Measurements from ENCODE around the gene NMUR2.

NMUR2 gene

GRCh38 chr5:152389208-152389849 lies 15.8 kb downstream of the NMUR2 start:
- in situ Hi-C loops (cut with MboI; ENCODE audit: low sequenced_read_pairs), result no loop called here
- H3K4me1 ChIP-seq, result no peaks in the 10 kb centered on the region
- H3K36me3 ChIP-seq (replicated peaks), result no peaks in the 10 kb centered on the region
- no peaks in the 10 kb centered on the region for H3K9me3 ChIP-seq
- no peak for DNase-seq (ENCODE audit: low spot score in 2 of 2)
- H3K27me3 ChIP-seq (ENCODE audit: low read depth), result no peaks in the 10 kb centered on the region
- H3K4me3 ChIP-seq, result no peak overlapping the region

GRCh38 chr5:152388610-152389009 lies 16.5 kb downstream of the NMUR2 start:
- Histone ChIP-seq H3K27me3 (ENCODE audit: low read depth) (no peaks in the 10 kb centered on the region), H3K4me3 (no peak overlapping the region), H3K36me3 (replicated peaks) (no peaks in the 10 kb centered on the region), H3K4me1 (no peaks in the 10 kb centered on the region), H3K9me3 (no peaks in the 10 kb centered on the region)
- peak in 1 of 2 experiments; percentile 20 for DNase-seq (ENCODE audit: low spot score in 2 of 2)
- in situ Hi-C loops (cut with MboI; ENCODE audit: low sequenced_read_pairs), result no loop called here

DNA sequence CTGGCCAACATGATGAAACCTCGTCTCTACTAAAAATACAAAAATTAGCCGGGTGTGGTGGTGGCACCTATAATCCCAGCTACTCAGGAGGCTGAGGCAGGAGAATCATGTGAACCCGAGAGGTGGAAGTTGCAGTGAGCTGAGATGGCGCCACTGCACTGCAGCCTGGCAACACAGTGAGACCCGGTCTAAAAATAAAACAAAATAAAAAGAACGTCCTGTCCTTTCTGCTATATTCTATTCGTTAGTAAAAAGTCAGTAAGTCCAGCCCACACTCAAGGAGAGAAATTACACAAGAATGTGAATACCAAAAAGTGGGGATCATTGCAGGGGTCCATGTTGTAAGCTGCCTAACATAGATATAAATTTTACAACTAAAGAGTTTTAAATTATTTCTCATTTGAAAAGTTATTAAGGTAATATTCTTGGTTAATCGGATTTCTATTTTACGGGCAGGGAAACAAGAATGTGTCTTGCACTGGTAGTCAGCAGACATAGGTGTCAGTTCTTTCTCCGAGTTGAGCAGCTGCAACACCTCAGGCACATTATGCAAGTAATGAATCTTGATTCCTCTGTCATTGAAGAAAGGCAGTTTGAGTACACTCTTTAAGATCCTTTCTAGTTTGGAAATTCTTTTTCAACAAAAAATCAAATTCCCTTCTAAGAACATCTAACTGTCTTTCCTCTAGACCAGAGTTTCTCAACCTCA lies 24.5 kb downstream of the NMUR2 start:
- no peaks in the 10 kb centered on the region for H3K9me3 ChIP-seq
- DNase-seq (ENCODE audit: low spot score in 2 of 2), result no peak
- no peaks in the 10 kb centered on the region for H3K36me3 ChIP-seq (replicated peaks)
- in situ Hi-C loops (cut with MboI; ENCODE audit: low sequenced_read_pairs), result no loop called here
- H3K4me1 ChIP-seq, result no peaks in the 10 kb centered on the region
- H3K27me3 ChIP-seq (ENCODE audit: low read depth), result no peaks in the 10 kb centered on the region
- no peak overlapping the region for H3K4me3 ChIP-seq

- Histone ChIP-seq H3K4me1 (no peaks in the 10 kb centered on the region), H3K36me3 (replicated peaks) (no peaks in the 10 kb centered on the region), H3K4me3 (no peak overlapping the region), H3K27me3 (ENCODE audit: low read depth) (no peaks in the 10 kb centered on the region), H3K9me3 (no peaks in the 10 kb centered on the region)
- in situ Hi-C loops (cut with MboI; ENCODE audit: low sequenced_read_pairs), result no loop called here
- DNase-seq (ENCODE audit: low spot score in 2 of 2), result no peak
These were observed 25.7 kb downstream of the NMUR2 start for GRCh38 chr5:152379331-152379730.

DNA sequence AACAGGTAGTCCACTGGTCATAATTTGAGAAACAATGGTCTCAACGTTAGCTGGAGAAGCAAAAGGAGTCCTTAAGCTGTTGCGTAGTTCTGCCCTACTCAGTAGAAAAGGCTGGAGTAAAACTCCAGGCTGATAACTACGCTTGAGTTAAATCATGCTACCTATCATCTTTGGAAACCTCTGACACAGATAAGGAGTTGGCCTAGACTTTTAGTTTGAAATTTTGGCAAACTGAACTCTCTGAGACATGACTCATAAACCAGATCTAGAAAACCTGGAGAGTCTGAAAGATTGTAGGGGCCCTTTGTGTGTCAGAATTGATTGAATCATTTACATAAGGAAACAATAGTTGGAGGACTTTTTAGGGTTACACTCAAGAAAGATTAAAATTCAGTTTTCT lies 26.3 kb downstream of the NMUR2 start:
- in situ Hi-C loops (cut with MboI; ENCODE audit: low sequenced_read_pairs), result no loop called here
- no peaks in the 10 kb centered on the region for H3K4me1 ChIP-seq
- no peak overlapping the region for H3K4me3 ChIP-seq
- no peaks in the 10 kb centered on the region for H3K9me3 ChIP-seq
- no peak for DNase-seq (ENCODE audit: low spot score in 2 of 2)
- H3K36me3 ChIP-seq (replicated peaks), result no peaks in the 10 kb centered on the region
- H3K27me3 ChIP-seq (ENCODE audit: low read depth), result no peaks in the 10 kb centered on the region

GRCh38 chr5:152376886-152377285 lies 28.2 kb downstream of the NMUR2 start:
- no peaks in the 10 kb centered on the region for H3K27me3 ChIP-seq (ENCODE audit: low read depth)
- no peaks in the 10 kb centered on the region for H3K4me1 ChIP-seq
- no peaks in the 10 kb centered on the region for H3K36me3 ChIP-seq (replicated peaks)
- in situ Hi-C loops (cut with MboI; ENCODE audit: low sequenced_read_pairs), result no loop called here
- DNase-seq (ENCODE audit: low spot score in 2 of 2), result no peak
- H3K9me3 ChIP-seq, result no peaks in the 10 kb centered on the region
- no peak overlapping the region for H3K4me3 ChIP-seq

- in situ Hi-C loops (cut with MboI; ENCODE audit: low sequenced_read_pairs), result no loop called here
- H3K36me3 ChIP-seq (replicated peaks), result no peaks in the 10 kb centered on the region
- H3K4me1 ChIP-seq, result no peaks in the 10 kb centered on the region
- no peaks in the 10 kb centered on the region for H3K9me3 ChIP-seq
- no peak for DNase-seq (ENCODE audit: low spot score in 2 of 2)
- H3K27me3 ChIP-seq (ENCODE audit: low read depth), result no peaks in the 10 kb centered on the region
- no peak overlapping the region for H3K4me3 ChIP-seq
These were observed 30.3 kb downstream of the NMUR2 start for GRCh38 chr5:152374711-152375275.

DNA sequence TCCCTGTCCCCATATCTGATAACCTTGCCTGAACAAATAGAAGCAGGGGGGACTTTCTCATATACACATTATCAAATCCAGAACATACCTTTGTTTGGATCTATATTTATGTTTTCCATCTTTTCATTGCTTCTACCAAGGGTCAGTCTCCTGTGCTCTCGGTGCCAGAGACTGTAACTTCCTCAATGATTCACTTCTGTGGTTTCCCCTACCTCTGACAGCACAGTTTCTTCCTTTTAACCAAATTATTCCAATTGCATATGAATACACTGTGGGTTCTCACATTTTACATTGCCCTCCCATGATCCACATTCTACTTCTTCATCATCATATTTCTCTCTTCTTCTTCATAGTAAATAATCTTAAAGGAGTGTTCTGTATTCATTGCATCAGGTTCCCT lies 32.2 kb downstream of the NMUR2 start:
- Histone ChIP-seq H3K27me3 (ENCODE audit: low read depth) (no peaks in the 10 kb centered on the region), H3K9me3 (no peaks in the 10 kb centered on the region), H3K36me3 (replicated peaks) (no peaks in the 10 kb centered on the region), H3K4me3 (no peak overlapping the region), H3K4me1 (no peaks in the 10 kb centered on the region)
- in situ Hi-C loops (cut with MboI; ENCODE audit: low sequenced_read_pairs), result no loop called here
- DNase-seq (ENCODE audit: low spot score in 2 of 2), result no peak

DNA sequence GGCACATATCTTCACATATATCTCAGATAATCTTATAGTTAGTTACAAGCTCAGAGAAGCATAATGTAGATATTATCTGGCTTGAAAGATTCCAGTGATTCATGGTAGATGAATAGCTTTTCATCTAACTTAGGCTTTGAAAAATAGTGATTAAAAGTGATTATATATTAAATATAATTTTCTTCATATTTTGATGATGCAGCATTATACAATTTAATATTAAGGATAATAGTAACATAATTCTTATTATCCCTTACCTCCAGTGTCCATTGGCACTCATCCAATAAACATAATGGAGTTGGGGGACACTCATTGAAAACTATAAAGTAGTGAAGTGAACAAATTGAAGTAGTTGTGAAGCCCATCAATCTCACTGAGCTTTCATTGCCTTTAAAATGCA lies 35.8 kb downstream of the NMUR2 start:
- no peak overlapping the region for H3K4me3 ChIP-seq
- H3K36me3 ChIP-seq (replicated peaks), result no peaks in the 10 kb centered on the region
- in situ Hi-C loops (cut with MboI; ENCODE audit: low sequenced_read_pairs), result no loop called here
- H3K27me3 ChIP-seq (ENCODE audit: low read depth), result no peaks in the 10 kb centered on the region
- H3K9me3 ChIP-seq, result no peaks in the 10 kb centered on the region
- no peak for DNase-seq (ENCODE audit: low spot score in 2 of 2)
- no peaks in the 10 kb centered on the region for H3K4me1 ChIP-seq

GRCh38 chr5:152367554-152367953 lies 37.5 kb downstream of the NMUR2 start:
- no peak overlapping the region for H3K4me3 ChIP-seq
- H3K36me3 ChIP-seq (replicated peaks), result no peaks in the 10 kb centered on the region
- H3K9me3 ChIP-seq, result no peaks in the 10 kb centered on the region
- H3K4me1 ChIP-seq, result no peaks in the 10 kb centered on the region
- no peak for DNase-seq (ENCODE audit: low spot score in 2 of 2)
- no peaks in the 10 kb centered on the region for H3K27me3 ChIP-seq (ENCODE audit: low read depth)
- in situ Hi-C loops (cut with MboI; ENCODE audit: low sequenced_read_pairs), result no loop called here

- Histone ChIP-seq H3K4me3 (no peak overlapping the region), H3K4me1 (no peaks in the 10 kb centered on the region), H3K9me3 (no peaks in the 10 kb centered on the region), H3K27me3 (ENCODE audit: low read depth) (no peaks in the 10 kb centered on the region), H3K36me3 (replicated peaks) (no peaks in the 10 kb centered on the region)
- no peak for DNase-seq (ENCODE audit: low spot score in 2 of 2)
- in situ Hi-C loops (cut with MboI; ENCODE audit: low sequenced_read_pairs), result no loop called here
These were observed 38.4 kb downstream of the NMUR2 start for GRCh38 chr5:152366716-152367115.

DNA sequence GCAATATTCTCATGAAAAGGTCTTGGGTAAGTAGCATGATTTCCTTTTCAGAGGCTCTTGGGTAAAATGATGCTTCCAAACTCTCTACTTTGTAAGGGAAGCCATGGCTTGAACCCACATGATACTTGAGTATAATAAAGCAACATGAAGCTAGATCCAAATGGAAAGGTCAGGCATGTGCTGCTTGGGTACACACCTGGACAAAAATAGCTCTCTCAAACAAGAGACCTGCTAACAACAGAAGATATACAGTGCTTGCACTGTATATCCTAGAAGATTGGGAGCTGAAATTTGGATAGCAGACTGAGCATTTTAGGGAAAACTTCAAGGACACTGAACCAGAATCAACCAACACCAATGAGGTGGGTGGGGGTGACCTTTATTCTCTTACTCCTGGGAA lies 40.2 kb downstream of the NMUR2 start:
- Histone ChIP-seq H3K27me3 (ENCODE audit: low read depth) (no peaks in the 10 kb centered on the region), H3K4me1 (no peaks in the 10 kb centered on the region), H3K36me3 (replicated peaks) (no peaks in the 10 kb centered on the region), H3K4me3 (no peak overlapping the region), H3K9me3 (no peaks in the 10 kb centered on the region)
- DNase-seq (ENCODE audit: low spot score in 2 of 2), result no peak
- in situ Hi-C loops (cut with MboI; ENCODE audit: low sequenced_read_pairs), result no loop called here

DNA sequence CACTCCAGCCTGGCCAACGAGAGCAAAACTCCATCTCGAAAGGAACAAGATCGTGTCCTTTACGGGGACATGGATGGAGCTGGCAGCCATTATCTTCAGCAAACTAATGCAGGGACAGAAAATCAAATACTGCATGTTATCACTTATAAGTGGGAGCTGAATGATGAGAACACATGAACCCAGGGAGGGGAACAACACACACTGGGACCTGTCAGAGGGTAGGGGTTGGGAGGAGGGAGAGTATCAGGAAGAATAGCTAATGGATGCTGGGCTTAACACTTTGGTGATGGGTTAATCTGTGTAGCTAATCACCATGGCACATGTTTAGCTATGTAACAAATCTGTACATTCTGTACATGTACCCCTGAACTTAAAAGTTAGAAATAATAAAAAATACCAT lies 40.9 kb downstream of the NMUR2 start:
- H3K4me3 ChIP-seq, result no peak overlapping the region
- in situ Hi-C loops (cut with MboI; ENCODE audit: low sequenced_read_pairs), result no loop called here
- no peaks in the 10 kb centered on the region for H3K27me3 ChIP-seq (ENCODE audit: low read depth)
- H3K36me3 ChIP-seq (replicated peaks), result no peaks in the 10 kb centered on the region
- no peak for DNase-seq (ENCODE audit: low spot score in 2 of 2)
- H3K9me3 ChIP-seq, result no peaks in the 10 kb centered on the region
- H3K4me1 ChIP-seq, result no peaks in the 10 kb centered on the region

DNA sequence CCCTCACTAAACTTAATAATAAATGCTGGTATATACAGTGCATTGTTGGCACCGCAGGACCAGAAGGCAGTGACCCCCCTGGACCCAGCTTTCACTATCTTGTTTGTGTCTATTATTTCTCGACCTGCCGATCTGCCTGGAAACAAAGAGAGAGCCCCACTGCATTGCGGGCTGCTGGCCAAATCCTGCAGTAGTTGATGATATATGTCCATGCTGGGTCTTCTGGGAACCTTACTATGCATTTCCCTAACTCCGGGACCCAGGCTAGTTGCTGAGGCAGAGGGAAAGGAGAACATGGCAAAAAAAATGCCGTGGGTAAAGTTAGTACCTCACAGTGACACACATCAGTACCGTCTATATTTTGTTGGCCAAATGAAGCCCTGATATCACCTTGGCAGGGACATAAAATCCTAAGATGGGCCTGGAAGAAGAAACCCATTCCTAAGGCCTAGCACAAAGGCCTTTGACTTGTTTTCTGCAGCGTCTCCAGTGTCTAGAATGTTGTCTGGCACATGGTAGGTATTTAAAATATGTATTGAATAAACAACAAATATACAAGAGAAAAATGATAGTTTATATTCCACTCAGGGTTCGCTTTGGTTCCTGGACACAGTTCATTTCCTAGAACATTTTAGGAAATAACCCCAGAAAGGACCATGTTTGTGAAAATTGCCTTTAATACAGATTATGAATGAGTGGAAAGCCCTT lies 46.1 kb downstream of the NMUR2 start:
- in situ Hi-C loops (cut with MboI; ENCODE audit: low sequenced_read_pairs), result no loop called here
- Histone ChIP-seq H3K4me3 (no peak overlapping the region), H3K9me3 (no peaks in the 10 kb centered on the region), H3K4me1 (no peaks in the 10 kb centered on the region), H3K36me3 (replicated peaks) (no peaks in the 10 kb centered on the region), H3K27me3 (ENCODE audit: low read depth) (no peaks in the 10 kb centered on the region; the same call in 1 of the 2 replicates)
- DNase-seq (ENCODE audit: low spot score in 2 of 2), result no peak
